Spleen (tissue), 11 donors: ENCODE measurements around the gene OST4. TPM values are rescaled to one million over a fixed set of nuclear protein-coding genes. Genes with fewer than 3 reads are reported as not detected.
A peak's percentile ranks its signal among the peaks of the same experiment; 100 is the strongest.

Experiments
- DNase-seq: peaks from one replicate; pipeline ENCODE4 v3.0.0-alpha.2; 2020
- H3K27ac ChIP-seq, 8 donors: fragments of 200-600 bp; sonication (generic) in 7 of 8; 1 replicate in 4 of 8; 2 replicates in 4 of 8; pipeline versions ENCODE4 v1.5.0 to v1.8.0; 2016 to 2021; ENCODE audit warnings: inconsistent platforms in 4 of 8, mild to moderate bottlenecking in 4 of 8, moderate library complexity in 1 of 8
- H3K27me3 ChIP-seq, 7 donors: fragments of 200-600 bp; sonication (generic) in 6 of 7; replicated peaks in 1 of 7; 1 replicate in 4 of 7; 2 replicates in 3 of 7; pipeline versions ENCODE4 v1.5.0 to v1.8.0; 2016 to 2021; ENCODE audit warnings: inconsistent platforms in 3 of 7, mild to moderate bottlenecking in 1 of 7
- H3K36me3 ChIP-seq, 6 donors: fragments of 200-600 bp; sonication (generic) in 5 of 6; 1 replicate in 4 of 6; 2 replicates in 2 of 6; pipeline versions ENCODE4 v1.5.0 to v1.8.0; 2016 to 2021; ENCODE audit warnings: inconsistent platforms in 2 of 6
- H3K4me1 ChIP-seq, 6 donors: fragments of 200-600 bp; sonication (generic) in 5 of 6; 1 replicate in 3 of 6; 2 replicates in 3 of 6; pipeline versions ENCODE4 v1.5.0 to v1.8.0; 2016 to 2021; ENCODE audit warnings: inconsistent platforms in 3 of 6
- H3K4me3 ChIP-seq, 8 donors: fragments of 200-600 bp; sonication (generic) in 7 of 8; 1 replicate in 4 of 8; 2 replicates in 4 of 8; pipeline versions ENCODE4 v1.5.0 to v1.8.0; 2016 to 2021; ENCODE audit warnings: inconsistent platforms in 4 of 8, mild to moderate bottlenecking in 4 of 8, moderate library complexity in 2 of 8
- H3K9me3 ChIP-seq, 8 donors: fragments of 200-600 bp; sonication (generic) in 7 of 8; 1 replicate in 4 of 8; 2 replicates in 4 of 8; pipeline versions ENCODE4 v1.5.0 to v1.8.0; 2016 to 2021; ENCODE audit warnings: inconsistent platforms in 4 of 8
- POLR2A ChIP-seq, 3 donors: fragments of 450-650 bp; IDR thresholded peaks; one replicate each; pipeline ENCODE4 v1.5.1; 2017; ENCODE audit warnings: antibody characterized with exemption in 3 of 3, mild to moderate bottlenecking in 1 of 3
- POLR2AphosphoS5 ChIP-seq, 3 donors: sonication (generic); formaldehyde crosslinking; IDR thresholded peaks; one replicate each; pipeline ENCODE4 v1.5.1; 2017; ENCODE audit warnings: antibody characterized with exemption in 3 of 3
- WGBS, 5 donors: extraction: QIAGEN DNeasy Blood & Tissue Kit in 3 of 5; methylation state at CpG; one replicate each; pipeline versions ENCODE4 v1.1.5 to v1.1.7; 2013 to 2018; 5-methylcytosine and 5-hydroxymethylcytosine counted together
- intact Hi-C: fragments of 100-400 bp; cut with DNase I; formaldehyde crosslinking; loops from one replicate; pipeline ENCODE4 v1.15.0; 2023; ENCODE audit warnings: low total_unique reads
- polyA plus RNA-seq, 3 donors: library from polyadenylated mRNA; stranded (reverse); fragments of 200-250 nt; gene quantifications; one replicate each; pipeline ENCODE4 v1.2.1, GENCODE V29; 2013
- total RNA-seq, 7 donors: library from RNA; depleted of rRNA in 3 of 7; stranded (reverse); fragments of >200 nt in 3 of 7; fragmentation: NEBNext Ultra II Directional in 4 of 7; extraction: Animal tissue kit (Norgen Biotek cat#: 25700) in 4 of 7; gene quantifications; one replicate each; pipeline versions ENCODE4 v1.1.0 to v1.2.1, GENCODE V29; 2016 to 2021
- TF ChIP-seq, protein P1 (sequence below), 11 experiments: fragments of 200-600 bp in 7 of 11; fragments of 450-650 bp in 4 of 11; sonication (generic) in 4 of 11; IDR thresholded peaks in 8 of 11; conservative IDR thresholded peaks in 3 of 11; 1 replicate in 7 of 11; 2 replicates in 4 of 11; pipeline versions ENCODE4 v1.4.0 to v1.8.0; 2016 to 2021; ENCODE audit warnings: antibody characterized with exemption in 11 of 11, inconsistent platforms in 4 of 11, mild to moderate bottlenecking in 1 of 11
- donor health status: healthy with polysubstance abuse.
- donor health status: DM: no; HTN: no; CAD: no; lungs with moderate emphysema.
- donor health status: DM: no; HTN: no; CAD: no.
- donor health status: Bipolar disorder and iron deficiency.
- donor health status: healthy.
- donor health status: DM: no; HTN: no; CAD: no.
- donor health status: DM: yes; HTN: yes; CAD: no.

The OST4 gene
- total and polyA plus RNA-seq, 10 donors = 197 to 556 (median 264) TPM

DNA sequence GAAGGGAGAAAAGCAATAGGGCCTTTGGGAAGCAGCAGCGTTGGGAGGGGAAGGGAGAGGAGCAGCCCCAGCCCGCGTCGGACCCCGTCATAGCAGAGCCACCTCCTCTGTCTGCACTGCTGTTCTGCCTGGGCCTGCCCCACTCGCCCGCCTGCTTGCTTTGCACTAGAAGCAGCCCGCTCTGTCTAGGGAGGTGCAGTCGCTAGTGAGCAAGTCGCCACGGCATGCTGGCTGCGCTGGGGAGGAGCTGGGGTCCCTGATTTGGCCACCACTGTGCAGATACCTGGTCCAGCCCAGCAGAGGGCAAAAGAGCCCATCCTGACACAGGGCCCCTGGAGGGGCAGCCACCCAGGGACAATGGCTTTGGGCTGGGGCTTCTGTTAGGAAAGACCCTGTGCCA, 46.6 kb downstream of the OST4 start:
- TF ChIP-seq POLR2AphosphoS5 (IDR thresholded peaks at IDR 0.05) = no peak
- no peak for TF ChIP-seq POLR2A (IDR thresholded peaks at IDR 0.05)
- TF ChIP-seq, protein P1, sequence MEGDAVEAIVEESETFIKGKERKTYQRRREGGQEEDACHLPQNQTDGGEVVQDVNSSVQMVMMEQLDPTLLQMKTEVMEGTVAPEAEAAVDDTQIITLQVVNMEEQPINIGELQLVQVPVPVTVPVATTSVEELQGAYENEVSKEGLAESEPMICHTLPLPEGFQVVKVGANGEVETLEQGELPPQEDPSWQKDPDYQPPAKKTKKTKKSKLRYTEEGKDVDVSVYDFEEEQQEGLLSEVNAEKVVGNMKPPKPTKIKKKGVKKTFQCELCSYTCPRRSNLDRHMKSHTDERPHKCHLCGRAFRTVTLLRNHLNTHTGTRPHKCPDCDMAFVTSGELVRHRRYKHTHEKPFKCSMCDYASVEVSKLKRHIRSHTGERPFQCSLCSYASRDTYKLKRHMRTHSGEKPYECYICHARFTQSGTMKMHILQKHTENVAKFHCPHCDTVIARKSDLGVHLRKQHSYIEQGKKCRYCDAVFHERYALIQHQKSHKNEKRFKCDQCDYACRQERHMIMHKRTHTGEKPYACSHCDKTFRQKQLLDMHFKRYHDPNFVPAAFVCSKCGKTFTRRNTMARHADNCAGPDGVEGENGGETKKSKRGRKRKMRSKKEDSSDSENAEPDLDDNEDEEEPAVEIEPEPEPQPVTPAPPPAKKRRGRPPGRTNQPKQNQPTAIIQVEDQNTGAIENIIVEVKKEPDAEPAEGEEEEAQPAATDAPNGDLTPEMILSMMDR (IDR thresholded peaks at IDR 0.05 in 8 of 11, conservative IDR thresholded peaks at IDR 0.05 in 3 of 11) = no peak
- Histone ChIP-seq H3K4me1 (peaks cover 0 to 19% (median 0%) of the 10 kb centered on the region in 6 donors), H3K4me3 (no peak overlapping the region), H3K36me3 (peaks cover 0 to 70% (median 16%) of the 10 kb centered on the region in 6 donors), H3K27ac (no peak overlapping the region), H3K27me3 (no peaks in the 10 kb centered on the region), H3K9me3 (no peaks in the 10 kb centered on the region)
- intact Hi-C loops = no loop called here
- DNase-seq = no peak
- 91 to 95% (median 92%) methylated on average over 12 of the region's 12 CpGs for WGBS, 5 donors

DNA sequence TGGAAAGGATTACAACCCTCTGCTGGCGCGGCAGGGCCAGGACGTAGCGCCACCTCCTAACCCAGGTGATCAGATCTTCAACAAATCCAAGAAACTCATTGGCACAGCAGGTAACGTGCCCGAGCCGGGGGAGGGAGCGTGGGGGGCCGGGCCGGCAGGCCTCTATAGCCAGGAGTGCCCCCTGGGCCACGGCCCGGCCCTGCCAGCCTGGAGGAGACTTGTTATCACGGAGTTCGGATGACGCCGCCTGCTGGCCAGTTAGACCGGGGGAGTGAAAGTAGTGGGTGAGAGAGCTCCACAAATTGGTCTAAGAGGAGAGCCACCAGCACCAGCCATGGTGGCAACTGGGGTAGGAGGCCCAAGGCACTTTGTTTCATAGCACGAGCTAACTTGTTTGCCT, 47.3 kb downstream of the OST4 start:
- Histone ChIP-seq H3K36me3 (peaks cover 0 to 70% (median 16%) of the 10 kb centered on the region in 6 donors), H3K4me3 (no peak overlapping the region), H3K27me3 (no peaks in the 10 kb centered on the region), H3K27ac (no peak overlapping the region), H3K4me1 (peaks cover 0 to 12% (median 0%) of the 10 kb centered on the region in 6 donors), H3K9me3 (no peaks in the 10 kb centered on the region)
- intact Hi-C loops = no loop called here
- no peak for DNase-seq
- no peak for TF ChIP-seq POLR2A (IDR thresholded peaks at IDR 0.05)
- TF ChIP-seq, protein P1 (IDR thresholded peaks at IDR 0.05 in 8 of 11, conservative IDR thresholded peaks at IDR 0.05 in 3 of 11) = no peak
- TF ChIP-seq POLR2AphosphoS5 (IDR thresholded peaks at IDR 0.05) = no peak
- WGBS, 5 donors = 86 to 95% (median 90%) methylated on average over 17 to 18 of the region's 18 CpGs

DNA sequence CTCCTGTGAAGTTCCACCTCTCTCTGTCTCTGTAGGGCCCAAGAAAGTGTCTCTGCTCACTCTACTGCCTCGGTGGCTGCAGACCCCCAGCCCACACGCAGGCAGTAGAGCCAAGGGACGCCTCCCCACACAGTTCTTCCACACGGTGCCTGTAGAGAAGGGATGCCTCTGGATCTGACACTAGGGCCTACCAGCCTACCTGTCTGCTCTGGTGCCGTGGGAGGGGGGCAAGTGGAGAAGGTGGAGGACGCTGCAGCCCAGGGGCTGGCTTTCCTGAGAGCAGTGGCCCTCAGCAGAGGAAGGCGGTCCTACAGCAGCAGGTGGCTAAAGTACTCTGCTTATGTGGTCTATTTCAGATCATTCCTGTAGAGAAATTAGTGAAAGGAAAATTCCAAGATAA, 47.7 kb downstream of the OST4 start:
- Histone ChIP-seq H3K4me3 (no peak overlapping the region), H3K36me3 (peaks cover 0 to 66% (median 16%) of the 10 kb centered on the region in 6 donors), H3K27me3 (no peaks in the 10 kb centered on the region), H3K27ac (no peak overlapping the region), H3K4me1 (peaks cover 0 to 11% (median 0%) of the 10 kb centered on the region in 6 donors), H3K9me3 (no peaks in the 10 kb centered on the region)
- WGBS, 5 donors = 88 to 96% (median 91%) methylated on average over 7 of the region's 7 CpGs
- intact Hi-C loops = no loop called here
- TF ChIP-seq, protein P1 (IDR thresholded peaks at IDR 0.05 in 8 of 11, conservative IDR thresholded peaks at IDR 0.05 in 3 of 11) = no peak
- TF ChIP-seq POLR2AphosphoS5 (IDR thresholded peaks at IDR 0.05) = peak in 1 of 3 donors; percentile 19
- DNase-seq = no peak

DNA sequence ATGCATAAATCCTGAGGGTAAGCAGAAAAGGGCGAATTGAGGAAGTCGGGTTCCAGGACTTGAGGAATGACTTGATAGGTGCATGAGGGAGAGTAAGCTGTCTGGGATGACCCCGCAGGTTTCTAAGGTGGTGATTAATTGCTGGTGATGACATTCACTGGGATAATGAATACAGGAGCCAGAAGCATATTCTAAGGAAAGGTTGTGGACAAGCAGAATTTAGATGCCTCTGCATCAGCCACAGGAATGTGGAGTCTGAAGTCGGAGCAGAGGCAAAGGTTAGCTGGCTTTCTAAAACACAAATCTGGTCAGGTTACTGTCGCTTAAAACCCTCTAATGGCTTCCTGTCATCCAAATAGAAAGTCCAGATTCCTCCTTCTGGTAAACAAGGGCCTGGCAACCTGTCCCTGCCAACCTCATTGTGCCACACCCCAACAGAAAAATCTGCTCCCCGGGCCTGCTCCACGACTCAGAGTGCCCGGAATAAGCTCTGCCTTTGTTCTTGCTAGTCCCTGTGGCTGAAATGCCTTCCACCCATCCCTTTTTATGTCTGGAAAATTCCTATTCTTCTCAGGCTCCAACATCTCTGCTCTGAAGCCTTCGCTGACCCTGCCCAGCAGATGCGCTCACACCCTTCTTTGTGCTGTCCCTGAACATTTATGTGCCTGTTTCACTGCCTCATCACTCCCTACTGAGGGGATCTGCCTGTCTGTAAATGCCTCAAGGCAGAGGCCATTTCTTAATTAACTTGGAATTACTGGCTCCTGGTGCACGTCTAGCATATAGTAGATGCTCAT, 50.0 kb downstream of the OST4 start:
- DNase-seq = no peak
- Histone ChIP-seq H3K36me3 (peaks cover 0 to 45% (median 15%) of the 10 kb centered on the region in 6 donors), H3K9me3 (no peaks in the 10 kb centered on the region), H3K4me1 (peaks cover 0 to 18% (median 0%) of the 10 kb centered on the region in 6 donors), H3K27ac (peak overlapping the region in 2 of 8 donors; percentile 39 to 43), H3K4me3 (no peak overlapping the region), H3K27me3 (no peaks in the 10 kb centered on the region)
- WGBS, 5 donors = 78 to 88% (median 86%) methylated on average over 11 of the region's 11 CpGs
- no peak for TF ChIP-seq POLR2AphosphoS5 (IDR thresholded peaks at IDR 0.05)
- TF ChIP-seq POLR2A (IDR thresholded peaks at IDR 0.05) = no peak
- TF ChIP-seq, protein P1 (IDR thresholded peaks at IDR 0.05 in 8 of 11, conservative IDR thresholded peaks at IDR 0.05 in 3 of 11) = no peak
- intact Hi-C loops = no loop called here
